GM19463 (cell line): ENCODE results near the gene BABAM2.
"Not testable (repeated sequence)": the region's sequence is repeated elsewhere in the genome, so short reads cannot be mapped to it uniquely, and the experiment has no call there.

Source experiments
- ATAC-seq: cut with Tn5 transposase; IDR thresholded peaks from one replicate; pipeline ENCODE4 v1.9.1; 2021; ENCODE audit warnings: mild to moderate bottlenecking, moderate library complexity; ENCODE audit not compliant: unreplicated experiment

BABAM2 gene

GRCh38 chr2:28319118-28320008 lies 428.8 kb downstream of the BABAM2 start:
- ATAC-seq, result no peak

GRCh38 chr2:28320009-28320365 lies 429.5 kb downstream of the BABAM2 start:
- no peak for ATAC-seq

DNA sequence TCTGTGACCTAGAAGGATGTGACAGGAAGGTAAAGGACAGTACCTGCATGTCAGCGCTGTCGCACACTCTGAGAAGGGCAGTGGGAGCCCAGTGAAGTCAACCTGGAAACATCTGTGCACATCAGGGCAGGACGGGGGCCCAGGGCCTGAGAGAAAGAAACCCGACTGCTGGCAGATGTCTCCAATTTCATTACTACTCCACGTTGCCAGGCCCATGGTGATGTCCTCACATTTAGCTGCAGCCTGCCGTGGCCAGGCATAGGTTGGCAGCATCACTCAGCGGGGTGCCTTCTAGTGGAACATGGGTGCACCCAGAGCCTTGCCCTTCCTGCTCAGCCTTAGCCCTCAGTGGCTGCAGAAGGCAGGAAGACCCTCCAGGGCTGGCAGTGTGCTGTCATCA lies 429.8 kb downstream of the BABAM2 start:
- no peak for ATAC-seq

- no peak for ATAC-seq
Observed at GRCh38 chr2:28321426-28321825, 430.9 kb downstream of the BABAM2 start.

GRCh38 chr2:28322051-28322450 lies 431.5 kb downstream of the BABAM2 start:
- no peak for ATAC-seq

- no peak for ATAC-seq
Observed at GRCh38 chr2:28322456-28322855, 431.9 kb downstream of the BABAM2 start.

DNA sequence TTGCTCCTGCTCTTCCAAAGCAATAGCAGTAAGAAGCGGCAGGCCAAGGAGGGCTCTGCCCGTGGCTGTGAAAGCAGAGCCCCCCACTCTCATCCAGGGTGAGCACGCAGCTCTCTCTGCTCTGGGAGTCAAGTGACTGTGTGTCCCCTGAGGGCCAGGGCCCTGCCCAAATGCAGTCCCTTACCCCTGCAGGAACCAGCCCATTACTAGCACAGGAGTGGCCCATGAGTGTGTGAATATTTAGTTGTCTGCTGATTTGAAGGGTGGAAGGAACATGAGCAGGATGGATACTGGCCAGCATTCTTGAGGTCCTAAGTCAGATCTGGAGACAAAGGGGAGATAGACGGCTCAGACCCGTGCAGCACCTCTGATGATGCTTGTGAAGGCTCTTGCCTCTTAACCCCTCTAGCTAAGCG lies 432.5 kb downstream of the BABAM2 start:
- ATAC-seq, result no peak

- no peak for ATAC-seq
Observed at GRCh38 chr2:28325173-28325566, 434.6 kb downstream of the BABAM2 start.

- ATAC-seq, result peak; percentile 91
Observed at GRCh38 chr2:28325567-28326468, 435.3 kb downstream of the BABAM2 start.

GRCh38 chr2:28326469-28326805 lies 435.9 kb downstream of the BABAM2 start:
- ATAC-seq, result no peak

DNA sequence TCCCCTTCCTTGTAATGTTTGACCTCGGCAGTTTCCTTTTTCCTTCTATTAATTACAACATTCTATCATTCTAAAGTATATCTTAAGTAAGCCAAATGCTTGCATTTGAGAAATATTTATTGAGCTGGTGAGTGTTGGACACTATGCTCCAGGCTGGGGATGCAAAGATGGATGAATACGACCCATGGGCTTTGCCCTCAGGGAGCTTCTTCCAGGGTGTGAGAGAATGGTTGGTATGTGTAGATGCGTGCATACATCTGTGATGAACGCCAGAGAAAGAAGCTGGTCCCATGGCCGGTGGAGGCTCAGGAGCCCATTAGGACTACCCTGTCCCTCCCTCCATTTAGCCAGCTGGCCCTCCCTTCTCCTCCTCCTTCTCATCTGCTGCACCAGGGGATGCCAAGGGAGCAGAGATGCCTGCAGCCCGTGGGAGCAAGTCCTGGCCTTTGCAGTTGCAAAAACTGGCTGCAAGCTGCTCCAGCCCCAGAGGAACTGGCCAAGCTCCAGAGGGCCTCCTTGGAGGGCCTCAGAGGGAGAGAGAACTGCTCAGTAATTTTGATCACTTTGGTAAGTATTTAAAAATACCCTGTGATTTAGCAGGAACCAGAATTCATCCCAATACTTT lies 436.5 kb downstream of the BABAM2 start:
- ATAC-seq, result no peak

- no peak for ATAC-seq
Observed at GRCh38 chr2:28327581-28327955, 437.0 kb downstream of the BABAM2 start.

GRCh38 chr2:28327956-28328922 lies 437.7 kb downstream of the BABAM2 start:
- ATAC-seq, result no peak

- ATAC-seq, result no peak
Observed at GRCh38 chr2:28329184-28329583, 438.7 kb downstream of the BABAM2 start.

- ATAC-seq, result not testable (repeated sequence)
Observed at GRCh38 chr2:28330722-28331121, 440.2 kb downstream of the BABAM2 start.

DNA sequence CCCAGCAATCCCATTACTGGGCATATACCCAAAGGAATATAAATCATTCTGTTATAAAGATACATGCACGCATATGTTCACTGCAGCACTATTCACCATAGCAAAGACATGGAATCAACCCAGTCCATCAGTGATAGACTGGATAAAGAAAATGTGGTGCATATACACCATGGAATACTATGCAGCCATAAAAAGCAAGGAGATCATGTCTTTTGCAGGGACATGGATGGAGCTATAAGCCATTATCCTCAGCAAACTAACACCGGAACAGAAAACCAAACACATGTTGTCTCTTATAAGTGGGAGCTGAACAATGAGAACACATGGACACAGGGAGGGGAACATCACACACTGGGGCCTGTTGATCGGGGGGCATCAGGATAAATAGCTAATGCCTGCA lies 441.3 kb downstream of the BABAM2 start:
- not testable (repeated sequence) for ATAC-seq

DNA sequence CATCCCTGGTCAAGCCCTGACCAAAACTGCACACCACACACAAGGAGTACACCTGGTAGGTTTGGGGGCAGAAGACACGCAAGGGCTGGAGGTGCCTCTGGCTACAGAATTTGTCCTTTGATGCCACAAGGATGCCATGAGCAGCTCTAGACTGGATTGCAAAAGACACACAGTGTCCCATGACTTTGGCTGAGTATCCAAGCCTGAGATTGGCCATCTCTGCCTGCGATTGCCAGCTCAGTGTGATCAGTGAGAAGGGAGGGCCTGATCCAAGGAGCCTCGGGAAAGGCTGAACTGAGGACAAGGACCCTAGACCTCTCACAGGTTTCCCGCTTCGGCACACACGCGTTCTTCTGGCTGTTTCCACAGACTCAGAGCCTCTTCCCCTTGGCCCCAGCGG lies 442.2 kb downstream of the BABAM2 start:
- ATAC-seq, result no peak

DNA sequence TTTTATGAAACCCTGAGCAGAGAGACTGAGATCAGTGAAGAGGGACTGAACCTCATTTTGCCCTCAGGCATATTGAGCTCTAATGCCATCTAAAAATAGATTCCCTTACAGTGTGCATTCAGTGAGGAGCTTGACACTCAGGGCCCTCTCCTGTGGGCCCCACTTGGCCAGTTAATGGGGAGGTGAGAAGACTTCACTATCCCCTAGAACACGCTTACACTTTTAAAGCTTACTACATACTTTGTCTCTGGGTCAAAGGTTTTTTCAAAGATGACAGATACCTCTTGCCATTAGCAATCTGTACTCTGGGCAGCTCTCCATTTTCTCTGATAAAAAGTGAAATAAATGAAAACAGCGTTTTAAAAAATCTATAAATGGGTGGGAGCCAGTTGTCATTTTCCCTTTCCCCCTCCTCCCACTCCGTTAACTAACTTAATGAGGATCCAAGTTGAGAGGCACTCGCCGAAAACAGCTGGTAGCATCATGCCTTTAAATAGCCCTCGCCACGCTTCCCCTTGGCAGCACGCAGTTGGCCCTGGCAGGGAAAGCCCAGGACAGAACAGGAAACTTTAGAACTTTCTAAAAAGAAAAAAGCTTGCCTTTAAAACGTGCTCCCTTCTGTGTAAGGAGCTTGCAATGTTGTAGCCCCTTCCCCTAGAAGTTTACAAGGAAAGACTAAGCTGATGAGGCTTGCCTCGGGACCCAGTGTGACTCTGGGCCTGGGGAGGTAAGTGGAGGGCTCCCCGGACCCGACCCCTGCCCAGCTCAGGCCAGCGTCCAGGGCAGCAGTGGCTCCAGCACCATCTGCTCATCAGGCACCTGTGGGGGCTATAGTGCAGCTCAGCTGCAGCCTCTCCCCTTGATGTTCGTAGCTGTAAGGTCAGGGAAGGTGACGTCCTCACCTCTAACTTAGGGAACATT lies 443.3 kb downstream of the BABAM2 start:
- ATAC-seq, result no peak

- ATAC-seq, result no peak
Observed at GRCh38 chr2:28334527-28334894, 444.0 kb downstream of the BABAM2 start.
